Retina (tissue), 1 donor: ENCODE measurements around the gene HTR3D.
"Not testable (repeated sequence)": the region's sequence is repeated elsewhere in the genome, so short reads cannot be mapped to it uniquely, and the experiment has no call there.

Source experiments
- DNase-seq: peaks from one replicate; pipeline ENCODE4 v3.0.0-alpha.2; 2016

The HTR3D gene, protein sequence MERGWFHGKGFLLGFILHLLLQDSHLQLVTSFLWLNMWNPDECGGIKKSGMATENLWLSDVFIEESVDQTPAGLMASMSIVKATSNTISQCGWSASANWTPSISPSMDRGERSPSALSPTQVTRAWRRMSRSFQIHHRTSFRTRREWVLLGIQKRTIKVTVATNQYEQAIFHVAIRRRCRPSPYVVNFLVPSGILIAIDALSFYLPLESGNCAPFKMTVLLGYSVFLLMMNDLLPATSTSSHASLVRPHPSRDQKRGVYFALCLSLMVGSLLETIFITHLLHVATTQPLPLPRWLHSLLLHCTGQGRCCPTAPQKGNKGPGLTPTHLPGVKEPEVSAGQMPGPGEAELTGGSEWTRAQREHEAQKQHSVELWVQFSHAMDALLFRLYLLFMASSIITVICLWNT

DNA sequence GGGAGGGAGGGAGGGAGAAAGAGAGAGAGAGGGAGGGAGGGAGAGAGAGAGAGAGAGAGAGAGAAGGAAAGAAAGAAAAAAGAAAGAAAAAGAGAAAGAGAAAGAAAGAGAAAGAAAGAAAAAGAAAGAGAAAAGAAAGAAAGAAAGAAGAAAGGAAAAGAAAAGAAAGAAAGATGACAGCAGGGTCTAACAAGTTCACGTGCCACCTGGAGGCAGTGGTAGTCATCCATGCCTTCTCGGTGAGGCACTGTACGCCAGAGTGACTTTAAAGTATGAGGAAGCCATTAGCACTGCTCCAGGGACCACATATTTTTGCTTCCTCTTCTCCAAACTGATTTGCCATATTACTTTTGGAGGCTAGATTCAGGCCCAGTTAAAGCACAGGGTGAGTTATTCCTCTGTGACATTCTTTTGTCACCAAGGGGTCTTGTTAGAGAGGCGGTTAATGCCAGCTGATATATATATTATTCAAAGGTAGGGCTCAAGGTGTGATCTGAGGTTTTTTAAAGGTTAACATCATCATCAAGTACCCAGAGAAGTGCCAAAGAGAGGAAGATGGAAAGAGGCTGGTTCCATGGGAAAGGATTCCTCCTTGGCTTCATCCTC, at the start of gene HTR3D:
HTR3D (plus strand) TSS at position 556 of the 606 bp plus-strand sequence; CDS start at position 556, 0 bp downstream.
- DNase-seq: no peak

DNA sequence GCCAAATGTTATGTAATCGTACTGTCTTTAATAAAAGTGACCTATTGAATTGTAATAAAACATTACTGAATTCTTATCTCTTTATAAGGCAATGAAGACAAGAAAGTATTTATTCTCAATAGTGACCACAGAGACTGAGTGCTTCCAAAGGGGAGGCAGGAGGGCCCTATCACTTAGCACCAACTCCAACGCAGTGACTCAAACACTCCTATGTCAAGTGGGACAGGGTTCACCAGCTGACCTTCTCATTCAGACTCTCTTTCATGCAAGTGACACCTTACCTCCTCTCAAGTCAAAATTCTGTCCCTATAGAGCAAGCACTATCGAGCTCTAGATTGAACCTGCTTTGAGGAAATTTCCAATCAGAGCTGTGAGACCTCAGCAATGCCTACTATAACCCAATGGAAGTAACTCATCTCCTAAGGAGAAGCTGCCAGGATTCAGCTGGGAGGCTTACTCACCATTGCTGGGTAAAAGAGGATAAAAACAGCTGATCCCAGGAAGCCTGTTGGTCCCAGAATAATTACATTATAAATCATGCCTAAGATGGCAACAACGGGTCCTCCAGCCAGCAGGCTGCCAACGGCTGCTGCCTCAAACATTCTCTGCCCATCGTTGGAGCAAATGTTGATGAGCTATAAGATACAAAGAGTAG, 49.4 kb upstream of the HTR3D start:
- DNase-seq: no peak

DNA sequence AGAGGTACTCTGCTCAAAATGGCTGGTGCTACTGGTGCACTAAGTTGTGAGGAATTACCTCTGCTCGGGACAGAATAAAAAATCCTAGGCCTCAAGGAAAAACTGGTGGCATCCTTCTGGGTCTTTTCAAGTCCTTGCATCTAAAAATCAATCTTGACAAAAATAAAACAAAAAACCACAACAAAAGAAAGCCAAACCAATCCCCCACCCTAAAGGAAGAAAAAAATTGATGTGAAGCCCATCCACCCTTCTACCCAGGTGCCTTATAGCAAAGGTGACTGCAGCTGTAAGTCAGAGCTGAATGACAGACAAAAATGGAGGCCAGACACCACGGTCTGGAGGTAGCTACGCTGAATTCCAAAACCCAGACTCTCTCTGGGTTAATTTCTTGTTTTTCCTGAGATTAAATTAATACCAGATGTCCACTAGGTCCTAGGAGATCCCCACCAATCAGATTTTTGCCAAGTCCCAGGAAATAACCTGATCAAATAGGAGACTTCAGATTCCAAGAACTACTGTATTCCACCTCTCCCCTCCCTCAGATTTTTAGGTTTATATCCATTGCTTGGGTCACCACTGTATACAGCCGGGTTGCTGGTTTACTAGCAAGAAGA, 47.3 kb upstream of the HTR3D start:
- DNase-seq: no peak

DNA sequence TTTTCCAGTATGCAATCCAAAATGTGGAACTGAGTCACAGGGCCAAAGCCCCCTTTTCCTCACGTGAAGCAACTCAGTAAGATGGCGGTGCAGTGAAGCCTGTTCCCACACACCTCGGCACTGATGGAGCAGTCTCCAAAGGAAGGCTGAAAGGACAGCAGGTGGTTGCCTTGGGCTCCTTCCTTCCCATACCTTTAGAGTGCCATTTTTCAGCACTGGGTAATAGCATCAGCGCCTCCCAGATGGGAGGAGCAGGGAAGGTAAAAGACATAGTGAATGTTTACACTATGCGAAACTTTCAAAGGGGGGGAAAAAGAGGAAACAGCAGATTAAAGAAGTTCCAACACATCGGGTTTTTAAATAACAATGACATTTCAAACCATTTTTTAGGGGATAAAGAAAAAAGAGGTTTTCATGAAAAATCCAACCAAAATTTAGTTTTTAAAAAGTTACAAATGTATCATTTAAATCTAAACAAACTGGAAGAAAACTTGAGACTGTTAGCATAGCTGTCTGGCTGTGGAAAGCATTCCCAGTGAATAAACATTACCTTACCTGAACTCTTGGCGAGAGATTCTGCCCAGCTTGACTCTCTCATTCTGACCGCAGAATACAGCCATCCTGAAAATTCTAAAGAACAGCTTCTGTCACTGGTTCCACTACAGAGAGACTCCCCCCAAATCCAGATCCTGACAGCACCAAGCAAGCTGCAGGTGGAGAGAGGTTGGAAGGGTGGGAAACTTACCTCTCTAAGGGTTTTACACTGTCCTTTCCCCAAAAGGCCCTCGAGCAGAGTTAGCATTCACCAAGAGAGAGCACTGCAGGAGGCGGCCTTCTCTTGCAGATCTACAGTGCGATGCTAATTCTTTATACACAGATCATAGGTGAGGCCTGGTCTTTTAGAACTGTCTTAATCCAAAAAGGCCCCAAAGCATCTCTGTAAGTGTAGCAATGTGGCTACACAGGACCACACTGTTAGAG, 46.5 kb upstream of the HTR3D start:
- DNase-seq: no peak

DNA sequence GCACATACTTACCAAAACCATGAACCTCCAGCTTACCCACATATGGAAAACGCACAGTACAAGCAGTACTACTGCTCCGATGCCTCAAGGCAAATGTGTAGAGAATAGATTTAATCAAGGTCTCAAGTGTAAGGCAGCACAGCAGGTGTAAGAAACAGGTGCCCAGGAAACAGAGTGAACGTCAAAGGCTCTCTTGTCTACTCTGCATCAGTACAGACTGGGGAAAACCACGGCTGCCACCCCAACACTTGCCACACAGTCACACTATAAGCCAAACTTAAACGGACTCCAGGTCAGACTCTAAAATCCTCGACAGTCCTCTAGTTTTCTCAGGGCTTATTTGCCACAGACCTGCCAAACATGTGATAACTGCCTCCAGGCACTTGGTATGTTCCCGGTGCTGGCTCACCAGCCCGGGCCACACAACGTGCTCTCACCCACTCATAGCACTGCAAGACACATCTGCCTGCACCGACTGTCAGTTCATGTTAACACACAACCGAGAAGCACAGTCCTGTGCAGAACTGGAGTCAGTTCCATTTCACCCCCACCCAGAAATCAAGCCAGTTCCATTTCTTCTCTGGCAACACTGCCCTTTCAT, 44.4 kb upstream of the HTR3D start:
- no peak for DNase-seq

DNA sequence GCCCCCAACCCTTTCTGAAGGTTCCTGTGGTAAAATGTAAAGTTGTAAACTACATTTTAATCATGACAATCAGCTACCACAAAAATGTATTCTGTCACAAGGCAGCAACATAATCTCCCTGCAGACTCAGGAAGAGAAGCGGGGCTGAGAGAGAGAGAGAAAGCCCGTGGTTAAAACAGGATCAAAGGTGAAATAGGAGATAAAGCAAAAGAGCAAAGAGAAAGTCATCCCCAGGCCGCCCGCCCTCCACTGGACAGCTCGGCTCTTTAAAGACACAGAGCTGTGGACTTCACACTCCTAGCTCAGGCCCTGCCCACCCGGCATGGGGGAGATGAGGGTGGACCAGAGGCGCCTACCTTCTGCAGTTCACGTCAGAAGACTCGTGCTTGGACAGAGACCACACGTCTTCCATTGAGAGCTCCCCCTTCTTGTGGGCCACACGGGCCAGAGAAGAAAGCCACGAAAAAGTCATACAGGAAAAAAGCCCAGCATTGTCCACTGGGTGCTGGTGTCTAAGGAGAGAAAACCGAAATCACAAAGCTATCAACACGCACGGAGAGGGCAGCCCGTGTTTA, 43.2 kb upstream of the HTR3D start:
- DNase-seq: no peak

DNA sequence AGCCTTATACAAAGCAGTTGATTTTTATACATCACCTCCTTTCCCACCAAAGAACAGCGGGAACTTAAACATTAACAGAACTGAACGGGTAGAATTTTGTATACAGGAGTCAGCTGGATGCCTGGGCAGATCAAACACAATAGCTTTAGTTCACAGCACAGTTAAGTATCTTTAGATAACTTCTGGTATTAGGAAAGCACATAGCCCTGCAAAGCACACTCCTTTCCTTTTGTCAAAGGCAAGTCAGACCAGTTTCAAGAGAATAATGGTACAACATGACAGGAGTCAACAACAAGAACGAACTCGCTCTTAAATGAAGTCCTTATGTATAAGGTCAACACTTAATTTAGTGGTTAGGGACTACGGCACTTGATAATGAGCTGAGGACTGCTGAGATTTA, 40.1 kb upstream of the HTR3D start:
- DNase-seq: no peak

DNA sequence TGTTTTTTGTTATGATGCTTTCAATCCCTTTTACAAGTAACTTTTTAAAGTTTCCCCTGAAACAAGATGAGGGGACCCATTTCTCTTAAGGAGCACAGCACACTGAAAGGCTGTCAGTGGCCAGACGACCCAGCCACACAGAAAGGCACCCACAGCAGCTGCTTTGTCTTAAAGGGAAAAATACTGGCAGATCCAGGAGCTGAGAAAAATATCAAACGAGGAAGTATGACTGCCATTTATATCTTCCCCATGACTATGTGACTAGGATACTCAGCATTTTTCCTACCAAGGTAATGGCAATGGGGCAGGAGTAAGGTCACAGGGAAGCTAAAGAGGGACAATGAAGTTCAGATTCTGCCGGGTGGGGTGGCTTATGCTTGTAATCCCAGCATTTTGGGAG, 29.8 kb upstream of the HTR3D start:
- no peak for DNase-seq

DNA sequence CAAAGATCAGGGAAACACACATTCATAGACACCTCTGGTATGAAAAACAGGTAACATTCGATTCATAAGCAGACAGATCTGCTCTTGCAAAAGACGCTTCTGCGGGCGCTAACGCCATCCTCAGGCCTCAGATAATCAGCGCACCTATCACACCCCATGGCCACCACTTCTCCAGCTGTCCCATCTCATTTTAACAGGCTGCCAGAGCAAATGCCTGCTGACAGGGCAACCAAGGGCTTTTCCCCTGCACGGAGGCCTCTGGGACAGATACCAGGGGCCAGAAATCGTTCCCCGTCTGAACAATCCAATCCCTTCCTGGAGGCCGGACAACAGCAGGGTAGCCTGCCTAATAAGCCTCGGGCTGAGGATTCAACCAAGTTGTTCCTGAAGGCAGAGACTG, 29.1 kb upstream of the HTR3D start:
- DNase-seq: no peak

DNA sequence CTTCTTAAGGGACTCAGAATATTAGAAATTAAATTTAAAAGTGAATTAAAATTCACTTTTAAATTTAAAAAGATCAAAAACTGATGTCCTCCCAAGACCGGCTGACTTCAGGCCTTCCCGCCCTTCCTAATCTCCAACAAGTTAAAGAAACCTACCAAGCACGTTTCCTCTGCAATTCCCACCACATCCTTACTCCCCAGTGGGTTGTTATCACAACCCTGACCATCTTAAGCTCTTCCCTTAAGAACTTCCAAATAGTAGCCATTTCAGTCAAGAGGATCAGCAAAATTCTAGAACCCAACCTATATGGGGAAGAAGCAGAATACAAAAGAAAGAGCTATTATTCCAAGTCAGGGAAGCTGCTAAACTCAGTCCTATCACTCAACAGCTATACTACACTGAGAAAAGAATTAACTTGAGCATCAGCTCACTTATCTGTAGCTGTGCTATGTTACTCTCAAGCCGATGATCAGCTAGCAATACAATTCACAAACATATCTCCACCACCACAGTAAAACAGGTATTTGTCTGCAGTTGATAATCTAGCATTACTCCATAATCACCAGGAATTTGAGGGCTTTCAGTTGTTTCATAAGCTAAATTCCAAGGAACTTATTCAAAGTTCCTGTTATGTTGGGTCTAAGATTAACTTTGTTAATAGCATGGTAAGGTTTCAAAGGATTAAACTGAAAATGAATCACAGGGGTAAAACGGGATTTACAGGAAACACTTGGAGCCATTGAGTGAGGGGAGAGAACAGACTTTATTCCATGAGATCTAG, 28.2 kb upstream of the HTR3D start:
- no peak for DNase-seq

DNA sequence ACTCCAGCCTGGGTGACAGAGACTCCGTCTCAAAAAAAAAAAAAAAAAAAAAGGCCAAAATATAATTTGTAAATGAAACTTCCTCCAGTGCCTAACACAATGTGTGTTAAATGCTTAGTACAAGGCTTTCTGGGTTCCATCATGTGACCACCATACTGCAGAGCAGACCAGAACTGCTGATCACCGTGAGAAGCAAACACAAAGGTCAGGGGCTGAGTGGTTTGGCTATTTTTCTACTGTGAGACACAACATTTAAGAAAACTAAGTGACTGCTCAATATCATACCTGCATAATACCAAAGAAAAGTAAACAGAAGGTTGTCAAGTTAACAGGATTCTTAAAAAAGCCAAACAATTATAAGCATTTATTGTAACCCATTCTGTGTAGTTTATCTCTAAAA, 27.1 kb upstream of the HTR3D start:
- DNase-seq: no peak

DNA sequence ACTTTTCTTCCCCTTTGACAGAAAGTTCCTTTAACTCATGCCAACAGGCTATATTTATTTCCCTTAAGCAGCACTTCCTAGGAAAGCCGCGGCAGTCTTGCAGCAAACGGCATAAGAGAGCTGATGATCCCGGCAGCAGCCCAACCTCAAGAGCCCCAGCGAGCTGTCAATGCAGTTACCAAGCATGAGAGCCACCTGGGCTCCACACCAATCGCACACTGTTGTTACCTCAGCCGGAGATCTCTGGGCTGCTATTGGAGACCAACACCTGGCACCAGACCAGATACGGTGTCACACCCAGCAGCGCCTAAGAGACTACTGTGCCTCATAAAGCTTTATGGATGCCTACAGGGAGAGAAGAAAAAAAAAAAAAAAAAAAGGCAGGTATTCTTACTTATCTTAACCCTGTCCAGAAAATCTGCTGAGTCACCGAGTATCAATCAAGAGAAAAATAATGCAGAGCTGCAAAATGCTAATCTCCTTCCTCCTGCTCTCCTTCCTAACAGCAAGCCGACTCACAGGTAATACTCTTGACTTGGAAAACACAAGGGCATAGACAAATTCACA, 25.5 kb upstream of the HTR3D start:
- DNase-seq: no peak

DNA sequence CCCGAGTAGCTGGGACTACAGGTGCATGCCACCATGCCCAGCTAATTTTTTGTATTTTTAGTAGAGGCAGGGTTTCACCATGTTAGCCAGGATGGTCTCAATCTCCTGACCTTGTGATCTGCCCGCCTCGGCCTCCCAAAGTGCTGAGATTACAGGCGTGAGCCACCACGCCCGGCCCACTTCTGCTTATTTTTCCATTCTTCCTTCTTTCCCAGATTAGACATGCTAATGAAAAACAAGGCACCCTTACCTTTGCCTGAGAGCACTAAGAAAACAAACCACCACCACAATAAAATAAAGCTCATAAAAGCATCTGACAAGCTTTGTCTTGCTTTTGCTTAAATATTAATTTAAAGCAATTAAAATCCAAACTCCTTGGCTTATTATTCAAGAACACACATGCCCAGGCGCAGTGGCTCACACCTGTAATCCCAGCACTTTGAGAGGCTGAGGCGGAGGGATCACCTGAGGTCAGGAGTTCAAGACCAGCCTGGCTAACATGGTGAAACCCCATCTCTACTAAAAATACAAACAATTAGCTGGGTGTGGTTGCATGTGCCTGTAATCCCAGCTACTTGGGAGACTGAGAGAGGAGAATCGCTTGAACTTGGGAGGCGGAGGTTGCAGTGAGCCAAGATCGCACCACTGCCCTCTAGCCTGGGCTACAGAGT, 24.3 kb upstream of the HTR3D start:
- not testable (repeated sequence) for DNase-seq

DNA sequence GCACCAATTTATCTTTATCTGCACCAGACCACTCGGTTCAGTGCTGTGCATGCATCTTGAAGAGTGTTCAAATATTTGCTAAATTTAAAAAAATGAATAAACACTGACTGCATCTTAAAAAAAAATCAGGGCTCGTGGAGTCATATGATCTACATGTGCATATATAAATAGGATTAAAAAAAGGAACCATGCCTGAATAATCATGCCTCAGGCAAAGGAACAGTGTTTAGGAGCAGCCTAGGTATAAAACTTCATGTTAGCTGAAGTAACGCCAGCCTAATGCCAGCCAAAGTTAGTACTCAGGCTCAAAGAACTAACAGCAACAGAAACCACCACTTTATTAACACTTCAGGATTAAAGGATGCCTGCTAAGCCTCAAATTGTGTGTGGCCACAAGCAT, 23.4 kb upstream of the HTR3D start:
- DNase-seq: no peak

DNA sequence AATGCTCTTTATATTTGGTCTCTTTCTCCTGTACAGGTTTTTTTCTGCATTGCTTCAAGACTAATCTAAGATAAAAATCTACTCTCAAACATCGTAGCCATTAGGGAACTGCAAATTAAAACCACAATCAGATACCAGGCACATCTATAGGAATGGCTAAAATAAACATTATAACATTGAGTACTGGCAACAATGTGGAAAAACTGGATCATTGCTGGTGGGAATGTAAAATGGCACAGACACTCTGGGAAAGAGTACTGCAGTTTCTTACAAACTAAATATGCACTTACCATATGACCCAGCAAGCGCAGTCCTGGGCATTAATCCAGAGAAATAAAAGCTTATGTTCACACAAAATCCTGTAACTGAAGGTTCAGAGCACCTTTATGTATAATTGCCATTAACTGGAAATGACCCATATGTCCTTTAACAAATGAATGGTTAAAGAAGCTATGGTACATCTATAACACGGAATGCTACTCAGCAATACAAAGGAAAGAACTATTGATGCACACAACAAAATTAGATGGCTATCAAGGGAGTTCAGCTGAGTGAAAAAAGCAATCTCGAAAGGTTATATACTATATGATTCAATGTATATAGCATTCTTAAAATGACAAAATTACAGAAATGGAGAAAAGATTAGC, 20.2 kb upstream of the HTR3D start:
- no peak for DNase-seq

DNA sequence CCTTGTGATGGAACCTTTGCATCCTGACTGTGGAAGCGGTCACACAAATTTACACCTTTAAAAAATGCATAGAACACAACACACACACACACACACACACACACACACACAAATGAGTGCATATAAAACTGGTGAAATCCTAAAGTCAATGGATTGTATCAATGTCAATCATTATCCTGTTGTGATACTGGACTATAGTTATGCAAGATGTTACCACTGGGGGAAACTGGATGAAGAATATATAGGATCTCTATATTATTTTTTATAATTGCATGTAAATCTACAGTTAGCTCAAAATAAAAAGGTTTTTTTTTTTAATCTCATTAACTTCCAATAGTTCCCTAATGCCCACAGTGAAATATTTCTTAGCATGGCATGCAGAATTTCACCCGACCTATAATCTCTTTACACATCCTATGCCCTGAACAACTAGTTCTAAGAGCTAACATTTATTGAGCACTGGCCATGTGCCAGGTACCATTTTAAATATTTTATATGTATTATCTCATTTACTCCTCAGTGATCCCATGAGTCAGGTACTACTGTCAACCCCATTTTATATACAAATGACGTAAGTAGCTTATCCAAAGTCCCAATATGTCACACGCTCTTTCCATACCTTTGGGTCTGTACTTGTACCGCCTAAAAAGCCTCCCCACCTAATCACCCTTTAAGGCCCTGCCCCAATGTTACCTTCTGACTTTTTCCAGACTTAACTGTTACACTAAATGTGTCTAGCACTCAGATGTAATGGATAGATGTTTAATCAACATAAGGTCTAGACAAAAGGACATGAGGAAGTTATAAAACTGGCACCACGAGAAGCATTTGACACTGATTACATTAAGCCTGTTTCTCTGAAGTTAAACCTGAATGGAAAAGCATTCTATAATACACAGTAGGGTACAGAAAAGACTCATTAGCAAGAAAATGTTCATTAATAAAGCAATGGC, 19.3 kb upstream of the HTR3D start:
- no peak for DNase-seq

DNA sequence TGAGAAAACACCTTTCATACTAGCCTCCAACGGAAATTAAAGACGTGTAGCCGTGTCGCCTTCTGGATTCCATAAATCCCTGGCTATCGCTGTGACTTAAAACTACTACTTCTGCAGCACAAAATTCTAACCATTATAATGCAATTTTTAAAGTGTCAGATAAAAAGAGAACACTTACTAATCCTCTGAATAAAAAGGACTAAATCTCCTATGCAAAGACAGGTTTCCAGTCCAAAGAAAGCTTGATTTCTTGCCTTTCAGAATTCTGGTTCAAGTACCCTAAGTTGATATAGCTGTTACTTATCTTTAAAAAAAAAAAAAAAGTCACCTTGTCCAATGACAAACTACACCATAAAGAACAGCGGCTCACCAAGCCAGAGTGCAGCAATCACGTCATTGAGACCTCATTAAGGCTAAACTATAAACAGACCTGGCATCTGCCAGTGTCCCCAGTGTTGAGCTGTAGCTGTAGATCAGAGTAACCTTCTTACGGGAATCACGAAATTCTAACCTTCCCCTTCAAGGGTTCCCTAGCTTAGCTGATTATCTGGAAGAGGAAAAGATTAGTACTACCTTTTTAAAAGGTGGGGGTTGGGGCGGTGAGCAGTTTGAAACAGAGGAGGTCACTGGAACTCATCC, 16.0 kb upstream of the HTR3D start:
- peak; percentile 28 for DNase-seq

DNA sequence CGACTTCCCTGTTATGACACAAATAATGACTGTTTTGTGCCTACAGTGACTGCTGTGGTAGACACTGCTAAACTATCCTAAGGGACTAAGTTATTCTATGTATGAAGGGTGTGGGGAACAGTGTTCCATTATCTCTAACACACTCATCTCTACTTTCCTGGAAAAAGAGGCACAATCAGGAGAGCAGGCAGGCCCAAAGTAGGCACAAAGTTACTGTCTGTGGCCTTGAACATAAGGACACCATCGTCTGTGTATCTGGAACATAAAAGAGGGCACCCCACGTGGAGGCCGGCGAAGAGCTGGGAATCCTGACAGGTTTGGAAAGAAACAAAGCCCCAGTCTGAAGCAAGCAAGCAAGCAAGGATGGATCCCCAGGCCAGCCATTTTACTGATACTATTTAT, 15.4 kb upstream of the HTR3D start:
- no peak for DNase-seq
